Spinal cord (tissue), 10 donors: ENCODE data around the gene MCIDAS. TPM values are rescaled to one million over a fixed set of nuclear protein-coding genes. Genes with fewer than 3 reads are reported as not detected.

ENCODE experiments used
- DNase-seq, 6 donors: peaks; one replicate each; pipeline versions ENCODE4 v3.0.0 to v3.0.0-alpha.2; 2013 to 2015; ENCODE audit warnings: low spot score in 6 of 6, low read depth in 4 of 6
- H3K27ac ChIP-seq: one replicate; pipeline ENCODE4 v1.5.1; 2013; ENCODE audit warnings: low read depth, low read length, control low read depth
- H3K27me3 ChIP-seq: one replicate; pipeline ENCODE4 v1.6.1; 2013; ENCODE audit warnings: low read length; ENCODE audit not compliant: control insufficient read depth, insufficient read depth
- H3K36me3 ChIP-seq: one replicate; pipeline ENCODE4 v1.6.1; 2013; ENCODE audit warnings: low read length; ENCODE audit not compliant: control insufficient read depth, insufficient read depth
- H3K4me1 ChIP-seq: one replicate; pipeline ENCODE4 v1.6.1; 2013; ENCODE audit warnings: low read length; ENCODE audit not compliant: control insufficient read depth, insufficient read depth
- H3K4me3 ChIP-seq: one replicate; pipeline ENCODE4 v1.5.1; 2013; ENCODE audit warnings: low read depth, low read length, control low read depth
- H3K9me3 ChIP-seq: one replicate; pipeline ENCODE4 v1.6.1; 2013; ENCODE audit warnings: low read length; ENCODE audit not compliant: control insufficient read depth, insufficient read depth
- WGBS: methylation state at CpG from one replicate; pipeline ENCODE4 v1.1.5; 2013; ENCODE audit warnings: missing lambda C conversion rate; ENCODE audit not compliant: insufficient coverage; 5-methylcytosine and 5-hydroxymethylcytosine counted together
- long read RNA-seq, 4 donors: transcript quantifications; one replicate each; lab custom pipeline, GENCODE V29; 2026
- polyA plus RNA-seq, 2 donors: library from polyadenylated mRNA; unstranded; fragments of 120-200 nt; gene quantifications; one replicate each; pipeline ENCODE4 v1.2.1, GENCODE V29; 2013; ENCODE audit not compliant: insufficient read length in 2 of 2
- total RNA-seq, 2 donors: library from RNA; depleted of rRNA in 1 of 2; stranded (reverse); fragments of 120-200 nt in 1 of 2; fragments of >200 nt in 1 of 2; gene quantifications; one replicate each; pipeline versions ENCODE4 v1.2.3 to v1.2.4, GENCODE V29; 2013 to 2014
- donor health status: healthy.

The MCIDAS gene
- total RNA-seq (under 1 TPM in 1 of 2 donors, not detected in 1; 0.28 TPM), polyA plus RNA-seq (not detected)
- long read RNA-seq, donor 1, result 0 reads
- long read RNA-seq, donor 2, result 0 reads
- long read RNA-seq, donor 3, result 0 reads
- long read RNA-seq, donor 4, partial matches to known transcripts, result 0 of 1 reads
- long read RNA-seq, donor 4, other reads (novel, unspliced or antisense), result 0 of 1 reads

DNA sequence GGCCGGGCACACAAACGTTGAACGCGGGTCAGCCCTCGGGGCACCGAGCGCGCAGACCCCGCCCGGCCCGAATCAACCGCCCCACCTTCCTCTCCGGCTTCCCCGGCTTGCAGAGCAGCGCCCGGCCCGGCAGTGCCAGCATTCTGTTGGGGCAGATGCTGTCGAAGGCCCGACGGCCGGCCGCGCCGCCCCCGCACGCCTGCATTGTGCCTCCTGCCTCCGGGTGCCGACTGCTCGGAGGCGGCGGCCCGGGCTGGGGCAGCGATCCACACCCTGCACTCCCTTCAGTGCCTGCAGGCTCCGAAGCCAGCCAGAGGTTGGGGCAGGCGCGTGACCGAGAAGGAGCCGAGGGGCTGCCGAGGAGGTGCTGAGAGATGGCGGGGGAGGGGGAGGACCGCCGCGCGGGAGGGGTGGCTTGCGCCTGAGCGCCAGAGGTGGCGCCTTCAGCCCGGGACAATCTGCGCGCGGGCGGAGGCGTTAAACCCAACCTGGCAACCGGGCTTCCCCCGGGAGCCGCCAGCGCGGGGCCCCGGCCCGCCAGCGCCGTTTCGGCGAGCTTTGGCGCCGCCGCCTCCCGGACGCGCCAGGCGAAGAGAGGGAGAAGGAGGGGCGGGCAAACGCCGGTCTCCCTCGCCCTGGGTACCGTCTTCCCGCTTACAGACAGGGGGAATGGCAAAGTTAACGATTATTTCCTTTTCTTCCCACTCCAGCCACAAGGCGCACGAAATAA is at the start of gene MCIDAS:
TSS of gene MCIDAS (minus strand) at position 382 of the 730 bp plus-strand sequence. CDS start at position 205, 177 bp downstream.
- under 1% methylated on average over 73 of the region's 80 CpGs for WGBS
- Histone ChIP-seq H3K4me3 (peak within 1 kb of the TSS; percentile 16), H3K4me1 (peaks cover 40% of the 10 kb centered on the region), H3K9me3 (no peaks in the 10 kb centered on the region), H3K27ac (no peak within 1 kb of the TSS), H3K27me3 (peaks cover 100% of the 10 kb centered on the region), H3K36me3 (no peaks in the 10 kb centered on the region)
- DNase-seq, result peak in 2 of 6 donors; percentile 15 to 50

DNA sequence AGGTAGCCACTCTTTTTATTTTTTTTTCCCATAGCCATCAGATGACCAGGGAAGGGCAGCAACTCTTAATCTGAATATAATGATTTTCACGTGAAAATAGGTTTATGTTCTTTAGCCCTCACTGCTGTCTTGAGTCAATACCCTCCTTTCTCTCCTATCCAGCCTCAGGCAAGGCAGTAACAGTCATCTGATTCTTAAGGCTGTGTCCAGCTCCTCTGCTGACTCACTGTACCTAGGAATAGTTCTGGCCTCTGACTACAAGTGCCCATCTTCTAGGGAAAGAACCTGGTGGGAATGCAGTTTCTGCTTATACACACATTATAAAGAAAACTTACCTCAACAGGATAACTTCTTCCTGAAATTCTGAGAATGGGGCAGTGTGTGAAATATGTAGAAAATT is 49.7 kb upstream of the MCIDAS start:
- peaks cover 19% of the 10 kb centered on the region for H3K36me3 ChIP-seq
- H3K27me3 ChIP-seq, result no peaks in the 10 kb centered on the region
- DNase-seq, result no peak
- no peaks in the 10 kb centered on the region for H3K9me3 ChIP-seq
- H3K4me1 ChIP-seq, result no peaks in the 10 kb centered on the region
- no peak overlapping the region for H3K27ac ChIP-seq
- WGBS, result 100% methylated on average over 1 of the region's 1 CpG
- H3K4me3 ChIP-seq, result no peak overlapping the region

GRCh38 chr5:55258339-55258738 is 31.2 kb upstream of the MCIDAS start:
- peaks cover 14% of the 10 kb centered on the region for H3K36me3 ChIP-seq

GRCh38 chr5:55254802-55255201 is 27.7 kb upstream of the MCIDAS start:
- Histone ChIP-seq H3K9me3 (no peaks in the 10 kb centered on the region), H3K4me3 (no peak overlapping the region), H3K4me1 (no peaks in the 10 kb centered on the region), H3K36me3 (peaks cover 10% of the 10 kb centered on the region), H3K27ac (no peak overlapping the region), H3K27me3 (no peaks in the 10 kb centered on the region)
- no CpG with 5 or more reads among the region's 4 CpGs for WGBS
- no peak for DNase-seq

More at GRCh38 chr5:55258339-55258738, 31.2 kb upstream of the MCIDAS start:
- no peak overlapping the region for H3K27ac ChIP-seq
- no peak for DNase-seq
- H3K4me3 ChIP-seq, result no peak overlapping the region
- no peaks in the 10 kb centered on the region for H3K27me3 ChIP-seq
- WGBS, result no CpG with 5 or more reads among the region's 3 CpGs
- no peaks in the 10 kb centered on the region for H3K4me1 ChIP-seq
- H3K9me3 ChIP-seq, result no peaks in the 10 kb centered on the region

- H3K4me3 ChIP-seq, result no peak overlapping the region
- no CpG with 5 or more reads among the region's 1 CpG for WGBS
- no peak overlapping the region for H3K27ac ChIP-seq
- no peaks in the 10 kb centered on the region for H3K36me3 ChIP-seq
- H3K27me3 ChIP-seq, result no peaks in the 10 kb centered on the region
- DNase-seq, result no peak
- no peaks in the 10 kb centered on the region for H3K9me3 ChIP-seq
- H3K4me1 ChIP-seq, result no peaks in the 10 kb centered on the region
Measured at GRCh38 chr5:55250064-55250463, 22.9 kb upstream of the MCIDAS start.

GRCh38 chr5:55241746-55242145 is 14.6 kb upstream of the MCIDAS start:
- no peak for DNase-seq
- 80% methylated on average over 3 of the region's 4 CpGs for WGBS
- Histone ChIP-seq H3K4me3 (no peak overlapping the region), H3K27ac (no peak overlapping the region), H3K27me3 (peaks cover 8% of the 10 kb centered on the region), H3K4me1 (no peaks in the 10 kb centered on the region), H3K36me3 (no peaks in the 10 kb centered on the region), H3K9me3 (no peaks in the 10 kb centered on the region)

DNA sequence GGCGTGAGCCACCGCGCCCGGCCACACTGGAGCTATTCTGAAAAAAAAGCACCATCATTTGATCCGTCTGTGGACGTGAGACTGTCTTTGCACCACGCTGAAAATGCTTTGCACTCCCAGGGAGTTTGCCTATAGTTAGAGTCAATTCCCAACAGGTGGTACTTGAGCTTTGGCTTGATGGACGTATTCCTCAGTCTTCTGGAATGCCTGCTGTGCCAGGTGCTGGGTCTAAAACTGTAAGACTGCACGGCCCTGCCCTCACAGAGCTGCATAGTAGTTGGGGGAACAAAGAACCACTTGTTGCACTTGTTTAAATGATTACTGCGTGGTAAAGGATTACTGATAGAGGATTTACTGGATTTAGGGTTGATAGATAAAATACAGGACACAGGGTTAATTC is 9.7 kb upstream of the MCIDAS start:
- H3K27me3 ChIP-seq, result peaks cover 45% of the 10 kb centered on the region
- no peak overlapping the region for H3K27ac ChIP-seq
- H3K4me1 ChIP-seq, result peaks cover 29% of the 10 kb centered on the region
- H3K36me3 ChIP-seq, result no peaks in the 10 kb centered on the region
- no peaks in the 10 kb centered on the region for H3K9me3 ChIP-seq
- no peak overlapping the region for H3K4me3 ChIP-seq
- 77% methylated on average over 9 of the region's 10 CpGs for WGBS
- DNase-seq, result no peak

- H3K4me1 ChIP-seq, result peaks cover 39% of the 10 kb centered on the region
- DNase-seq, result peak in 2 of 6 donors; percentile 54 to 66
- 5% methylated on average over 31 of the region's 31 CpGs for WGBS
- H3K4me3 ChIP-seq, result peak overlapping the region; percentile 41
- no peaks in the 10 kb centered on the region for H3K36me3 ChIP-seq
- H3K9me3 ChIP-seq, result no peaks in the 10 kb centered on the region
- no peak overlapping the region for H3K27ac ChIP-seq
- peaks cover 71% of the 10 kb centered on the region for H3K27me3 ChIP-seq
Measured at GRCh38 chr5:55234121-55234700, 7.1 kb upstream of the MCIDAS start.

DNA sequence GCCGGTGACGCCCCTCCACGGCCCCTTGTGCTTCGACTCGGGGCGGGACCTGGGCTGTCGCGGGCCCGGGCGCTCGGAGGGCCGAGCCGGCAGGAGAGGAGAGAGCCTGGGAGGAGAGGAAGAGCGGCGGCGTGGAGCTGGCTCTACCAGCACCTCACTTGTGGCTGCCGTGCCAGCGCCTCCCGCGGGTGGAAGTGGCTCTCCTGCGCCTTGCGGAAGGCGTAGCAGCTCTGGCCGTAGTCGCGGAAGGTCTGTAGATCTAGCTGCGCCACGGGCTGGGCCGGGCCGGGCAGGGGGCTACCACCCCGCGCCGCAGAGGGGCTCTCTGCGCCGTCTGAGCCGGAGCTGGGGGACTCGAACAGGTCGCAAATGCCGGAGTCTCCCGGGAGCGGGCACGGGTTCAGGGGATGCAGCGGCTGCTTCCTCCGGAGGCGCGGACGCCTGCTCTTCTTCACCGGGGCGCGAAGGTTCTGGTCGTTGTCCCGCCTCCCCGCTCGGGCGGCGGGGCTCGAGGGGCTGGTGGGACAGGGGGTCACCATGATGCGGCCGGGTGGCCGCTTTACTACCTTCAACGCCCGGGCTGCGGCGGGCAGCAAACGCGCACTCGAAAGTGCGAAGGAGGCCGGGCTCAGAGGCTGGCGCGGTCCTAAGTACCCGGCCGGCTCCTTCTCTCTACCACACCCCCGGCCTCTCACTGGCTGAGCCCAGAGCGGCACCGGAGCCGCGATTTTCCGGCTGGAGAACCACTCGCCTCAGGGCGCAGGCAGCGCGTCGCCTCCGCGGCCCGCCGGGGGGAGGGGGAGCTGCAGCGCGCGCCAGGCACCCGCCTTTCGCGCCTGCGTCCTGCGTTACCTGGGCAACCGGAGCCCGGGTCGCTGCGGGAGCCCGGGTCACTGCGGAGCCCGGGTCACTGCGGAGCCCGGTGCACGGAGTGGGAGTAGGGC is 6.1 kb upstream of the MCIDAS start, which contains the start of gene CCNO:
TSS of gene CCNO (minus strand) at position 624 of the 944 bp plus-strand sequence. CDS start at position 539, 85 bp downstream.
- peaks cover 78% of the 10 kb centered on the region for H3K27me3 ChIP-seq
- peaks cover 39% of the 10 kb centered on the region for H3K4me1 ChIP-seq
- no peak within 1 kb of the TSS for H3K27ac ChIP-seq
- under 1% methylated on average over 106 of the region's 106 CpGs for WGBS
- H3K4me3 ChIP-seq, result peak within 1 kb of the TSS; percentile 45
- DNase-seq, result peak in 2 of 6 donors; percentile 84
- no peaks in the 10 kb centered on the region for H3K36me3 ChIP-seq
- H3K9me3 ChIP-seq, result no peaks in the 10 kb centered on the region
